ENCODE measurements around the gene CHURC1.
"Not testable (repeated sequence)": the region's sequence is repeated elsewhere in the genome, so short reads cannot be mapped to it uniquely, and the experiment has no call there.

Gene CHURC1

GRCh38 chr14:64912261-64912660 lies 2.0 kb upstream of the CHURC1 start:
- no peak overlapping the region for H3K4me3 ChIP-seq (ENCODE audit: low read depth, low read length)
- H3K4me1 ChIP-seq (ENCODE audit: control insufficient read depth, insufficient read depth, low read length): peaks cover 8% of the 10 kb centered on the region; the same call in 1 of the 2 replicates
- no peak overlapping the region for H3K9ac ChIP-seq (ENCODE audit: low read length)
- no peak overlapping the region for H3K27ac ChIP-seq (ENCODE audit: low read depth, low read length)
- H3K9me3 ChIP-seq (ENCODE audit: control insufficient read depth, insufficient read depth, low read depth, low read length): no peaks in the 10 kb centered on the region
- H3K36me3 ChIP-seq (ENCODE audit: control insufficient read depth, insufficient read depth, low read length): no peaks in the 10 kb centered on the region
- no peaks in the 10 kb centered on the region for H3K27me3 ChIP-seq (ENCODE audit: control insufficient read depth, insufficient read depth, low read length)

- H3K36me3 ChIP-seq (ENCODE audit: control insufficient read depth, insufficient read depth, low read length); H3K27me3 ChIP-seq (ENCODE audit: control insufficient read depth, insufficient read depth, low read length); H3K9me3 ChIP-seq (ENCODE audit: control insufficient read depth, insufficient read depth, low read depth, low read length); H3K9ac ChIP-seq (ENCODE audit: low read length); H3K4me1 ChIP-seq (ENCODE audit: control insufficient read depth, insufficient read depth, low read length); H3K27ac ChIP-seq (ENCODE audit: low read depth, low read length): not testable (repeated sequence)
- H3K4me3 ChIP-seq (ENCODE audit: low read depth, low read length): peak overlapping the region; percentile 93; the same call in 1 of the 2 replicates
Measured at GRCh38 chr14:64913477-64913876, 778 bp upstream of the CHURC1 start.

GRCh38 chr14:64915029-64915424 lies 772 bp downstream of the CHURC1 start:
- H3K27ac ChIP-seq (ENCODE audit: low read depth, low read length): peak overlapping the region; percentile 92
- peak overlapping the region; percentile 93 for H3K4me3 ChIP-seq (ENCODE audit: low read depth, low read length)
- H3K9me3 ChIP-seq (ENCODE audit: control insufficient read depth, insufficient read depth, low read depth, low read length): no peaks in the 10 kb centered on the region
- no peaks in the 10 kb centered on the region for H3K36me3 ChIP-seq (ENCODE audit: control insufficient read depth, insufficient read depth, low read length)
- H3K4me1 ChIP-seq (ENCODE audit: control insufficient read depth, insufficient read depth, low read length): peaks cover 8% of the 10 kb centered on the region; the same call in 1 of the 2 replicates
- no peaks in the 10 kb centered on the region for H3K27me3 ChIP-seq (ENCODE audit: control insufficient read depth, insufficient read depth, low read length)
- peak overlapping the region; percentile 97 for H3K9ac ChIP-seq (ENCODE audit: low read length)

GRCh38 chr14:64915797-64916196 lies 1.5 kb downstream of the CHURC1 start:
- H3K27ac ChIP-seq (ENCODE audit: low read depth, low read length): no peak overlapping the region
- no peaks in the 10 kb centered on the region for H3K36me3 ChIP-seq (ENCODE audit: control insufficient read depth, insufficient read depth, low read length)
- no peaks in the 10 kb centered on the region for H3K9me3 ChIP-seq (ENCODE audit: control insufficient read depth, insufficient read depth, low read depth, low read length)
- no peak overlapping the region; the same call in 1 of the 2 replicates for H3K4me3 ChIP-seq (ENCODE audit: low read depth, low read length)
- peaks cover 8% of the 10 kb centered on the region; the same call in 1 of the 2 replicates for H3K4me1 ChIP-seq (ENCODE audit: control insufficient read depth, insufficient read depth, low read length)
- no peak overlapping the region for H3K9ac ChIP-seq (ENCODE audit: low read length)
- H3K27me3 ChIP-seq (ENCODE audit: control insufficient read depth, insufficient read depth, low read length): no peaks in the 10 kb centered on the region

- Histone ChIP-seq H3K36me3 (ENCODE audit: control insufficient read depth, insufficient read depth, low read length) (no peaks in the 10 kb centered on the region), H3K27ac (ENCODE audit: low read depth, low read length) (no peak overlapping the region), H3K9me3 (ENCODE audit: control insufficient read depth, insufficient read depth, low read depth, low read length) (no peaks in the 10 kb centered on the region; the same call in 1 of the 2 replicates), H3K4me1 (ENCODE audit: control insufficient read depth, insufficient read depth, low read length) (peaks cover 8% of the 10 kb centered on the region; the same call in 1 of the 2 replicates), H3K27me3 (ENCODE audit: control insufficient read depth, insufficient read depth, low read length) (no peaks in the 10 kb centered on the region), H3K9ac (ENCODE audit: low read length) (no peak overlapping the region), H3K4me3 (ENCODE audit: low read depth, low read length) (no peak overlapping the region)
Measured at GRCh38 chr14:64918216-64918615, 4.0 kb downstream of the CHURC1 start.

GRCh38 chr14:64919215-64919614 lies 5.0 kb downstream of the CHURC1 start:
- no peak overlapping the region for H3K9ac ChIP-seq (ENCODE audit: low read length)
- H3K4me3 ChIP-seq (ENCODE audit: low read depth, low read length): no peak overlapping the region
- H3K27me3 ChIP-seq (ENCODE audit: control insufficient read depth, insufficient read depth, low read length): no peaks in the 10 kb centered on the region
- no peak overlapping the region for H3K27ac ChIP-seq (ENCODE audit: low read depth, low read length)
- peaks cover 6% of the 10 kb centered on the region for H3K36me3 ChIP-seq (ENCODE audit: control insufficient read depth, insufficient read depth, low read length)
- no peaks in the 10 kb centered on the region; the same call in 1 of the 2 replicates for H3K9me3 ChIP-seq (ENCODE audit: control insufficient read depth, insufficient read depth, low read depth, low read length)
- peaks cover 5% of the 10 kb centered on the region; the same call in 1 of the 2 replicates for H3K4me1 ChIP-seq (ENCODE audit: control insufficient read depth, insufficient read depth, low read length)

- H3K36me3 ChIP-seq (ENCODE audit: control insufficient read depth, insufficient read depth, low read length): peaks cover 10% of the 10 kb centered on the region
- H3K27me3 ChIP-seq (ENCODE audit: control insufficient read depth, insufficient read depth, low read length): no peaks in the 10 kb centered on the region
- H3K9me3 ChIP-seq (ENCODE audit: control insufficient read depth, insufficient read depth, low read depth, low read length): no peaks in the 10 kb centered on the region; the same call in 1 of the 2 replicates
- H3K27ac ChIP-seq (ENCODE audit: low read depth, low read length): no peak overlapping the region
- no peak overlapping the region for H3K9ac ChIP-seq (ENCODE audit: low read length)
- no peak overlapping the region for H3K4me3 ChIP-seq (ENCODE audit: low read depth, low read length)
- peaks cover 5% of the 10 kb centered on the region; the same call in 1 of the 2 replicates for H3K4me1 ChIP-seq (ENCODE audit: control insufficient read depth, insufficient read depth, low read length)
Measured at GRCh38 chr14:64919618-64920017, 5.4 kb downstream of the CHURC1 start.

- Histone ChIP-seq H3K9me3 (ENCODE audit: control insufficient read depth, insufficient read depth, low read depth, low read length) (no peaks in the 10 kb centered on the region; the same call in 1 of the 2 replicates), H3K27ac (ENCODE audit: low read depth, low read length) (no peak overlapping the region), H3K4me1 (ENCODE audit: control insufficient read depth, insufficient read depth, low read length) (peaks cover under 1% of the 10 kb centered on the region; the same call in 1 of the 2 replicates), H3K27me3 (ENCODE audit: control insufficient read depth, insufficient read depth, low read length) (no peaks in the 10 kb centered on the region), H3K9ac (ENCODE audit: low read length) (no peak overlapping the region), H3K36me3 (ENCODE audit: control insufficient read depth, insufficient read depth, low read length) (peaks cover 18% of the 10 kb centered on the region), H3K4me3 (ENCODE audit: low read depth, low read length) (no peak overlapping the region)
Measured at GRCh38 chr14:64920465-64920864, 6.2 kb downstream of the CHURC1 start.

- Histone ChIP-seq H3K27ac (ENCODE audit: low read depth, low read length) (no peak overlapping the region), H3K36me3 (ENCODE audit: control insufficient read depth, insufficient read depth, low read length) (peaks cover 35% of the 10 kb centered on the region), H3K9me3 (ENCODE audit: control insufficient read depth, insufficient read depth, low read depth, low read length) (no peaks in the 10 kb centered on the region; the same call in 1 of the 2 replicates), H3K4me1 (ENCODE audit: control insufficient read depth, insufficient read depth, low read length) (no peaks in the 10 kb centered on the region), H3K27me3 (ENCODE audit: control insufficient read depth, insufficient read depth, low read length) (no peaks in the 10 kb centered on the region), H3K4me3 (ENCODE audit: low read depth, low read length) (no peak overlapping the region), H3K9ac (ENCODE audit: low read length) (no peak overlapping the region)
Measured at GRCh38 chr14:64923015-64923414, 8.8 kb downstream of the CHURC1 start.

GRCh38 chr14:64926398-64926995 lies 12.2 kb downstream of the CHURC1 start:
- H3K36me3 ChIP-seq (ENCODE audit: control insufficient read depth, insufficient read depth, low read length): peaks cover 50% of the 10 kb centered on the region
- peaks cover 8% of the 10 kb centered on the region; the same call in 1 of the 2 replicates for H3K4me1 ChIP-seq (ENCODE audit: control insufficient read depth, insufficient read depth, low read length)
- no peak overlapping the region for H3K9ac ChIP-seq (ENCODE audit: low read length)
- H3K27ac ChIP-seq (ENCODE audit: low read depth, low read length): no peak overlapping the region
- H3K27me3 ChIP-seq (ENCODE audit: control insufficient read depth, insufficient read depth, low read length): no peaks in the 10 kb centered on the region
- H3K4me3 ChIP-seq (ENCODE audit: low read depth, low read length): no peak overlapping the region
- no peaks in the 10 kb centered on the region; the same call in 1 of the 2 replicates for H3K9me3 ChIP-seq (ENCODE audit: control insufficient read depth, insufficient read depth, low read depth, low read length)

- Histone ChIP-seq H3K36me3 (ENCODE audit: control insufficient read depth, insufficient read depth, low read length) (peaks cover 55% of the 10 kb centered on the region), H3K4me3 (ENCODE audit: low read depth, low read length) (no peak overlapping the region), H3K27ac (ENCODE audit: low read depth, low read length) (no peak overlapping the region), H3K4me1 (ENCODE audit: control insufficient read depth, insufficient read depth, low read length) (peaks cover 8% of the 10 kb centered on the region; the same call in 1 of the 2 replicates), H3K9ac (ENCODE audit: low read length) (no peak overlapping the region), H3K9me3 (ENCODE audit: control insufficient read depth, insufficient read depth, low read depth, low read length) (no peaks in the 10 kb centered on the region), H3K27me3 (ENCODE audit: control insufficient read depth, insufficient read depth, low read length) (no peaks in the 10 kb centered on the region)
Measured at GRCh38 chr14:64927031-64927430, 12.8 kb downstream of the CHURC1 start.

Measured in HUES6 (cell line).